HEK293 (cell line): ENCODE measurements around the gene KIF23.

Experiments used
- CTCF ChIA-PET: fragments of 350-600 bp; formaldehyde crosslinking; extraction: SDS; loops from one replicate; lab custom pipeline; 2021; ENCODE audit warnings: antibody characterized with exemption; lab: Yijun Ruan, JAX
- POLR2A ChIA-PET: fragments of 300-600 bp; formaldehyde crosslinking; extraction: SDS; loops from one replicate; lab custom pipeline; 2020; ENCODE audit warnings: antibody characterized with exemption, inconsistent platforms; lab: Yijun Ruan, JAX
- H3K27ac ChIP-seq: fragments of 200-500 bp; sonication (Bioruptor generic); 2 replicates; pipeline ENCODE4 v1.5.1; 2014; ENCODE audit warnings: low read depth, low read length, control low read depth, inconsistent platforms; ENCODE audit errors: extremely low read depth
- H3K36me3 ChIP-seq, 2 experiments: fragments of 200-500 bp in 1 of 2; sonication (Bioruptor generic) in 1 of 2; 1 replicate in 1 of 2; 2 replicates in 1 of 2; pipeline ENCODE4 v1.5.1; 2014 to 2017; ENCODE audit warnings: inconsistent platforms in 2 of 2, low read length in 2 of 2; ENCODE audit not compliant: control insufficient read depth in 2 of 2, insufficient read depth in 1 of 2
- H3K4me1 ChIP-seq: fragments of 200-500 bp; sonication (Bioruptor generic); 2 replicates; pipeline ENCODE4 v1.5.1; 2014; ENCODE audit warnings: mild to moderate bottlenecking, low read length, inconsistent platforms; ENCODE audit not compliant: control insufficient read depth, insufficient read depth
- H3K4me3 ChIP-seq: 2 replicates; pipeline ENCODE4 v1.5.1; 2011; ENCODE audit warnings: low read depth, mild to moderate bottlenecking, control low read depth, low read length, moderate library complexity
- H3K9me3 ChIP-seq: fragments of 200-500 bp; sonication (Bioruptor generic); 2 replicates; pipeline ENCODE4 v1.5.1; 2014; ENCODE audit warnings: low read depth, low read length, inconsistent platforms; ENCODE audit not compliant: control insufficient read depth, insufficient read depth
- YY2 ChIP-seq: fragments of 450-650 bp; formaldehyde crosslinking; IDR thresholded peaks from 2 replicates; pipeline ENCODE4 v1.5.1; 2016; ENCODE audit warnings: missing biosample characterization, missing genetic modification characterization
- ZBTB17 ChIP-seq: fragments of 450-650 bp; formaldehyde crosslinking; IDR thresholded peaks from 2 replicates; pipeline ENCODE4 v1.5.1; 2016; ENCODE audit warnings: missing biosample characterization, missing genetic modification characterization
- ZNF121 ChIP-seq: fragments of 450-650 bp; formaldehyde crosslinking; IDR thresholded peaks from 2 replicates; pipeline ENCODE4 v1.5.1; 2016; ENCODE audit warnings: missing biosample characterization, missing genetic modification characterization
- ZNF221 ChIP-seq: fragments of 450-650 bp; formaldehyde crosslinking; IDR thresholded peaks from 2 replicates; pipeline ENCODE4 v1.5.1; 2017; ENCODE audit warnings: missing biosample characterization, missing genetic modification characterization, borderline replicate concordance
- ZNF23 ChIP-seq: fragments of 450-650 bp; formaldehyde crosslinking; IDR thresholded peaks from 2 replicates; pipeline ENCODE4 v1.5.1; 2016; ENCODE audit warnings: missing biosample characterization, missing genetic modification characterization, borderline replicate concordance
- ZNF24 ChIP-seq: fragments of 450-650 bp; formaldehyde crosslinking; IDR thresholded peaks from 2 replicates; pipeline ENCODE4 v1.5.1; 2016; ENCODE audit warnings: missing biosample characterization, missing genetic modification characterization
- ZNF302 ChIP-seq: fragments of 450-650 bp; formaldehyde crosslinking; IDR thresholded peaks from 2 replicates; pipeline ENCODE4 v1.5.1; 2016; ENCODE audit warnings: missing biosample characterization, missing genetic modification characterization, low read depth
- ZNF324 ChIP-seq: fragments of 450-650 bp; formaldehyde crosslinking; IDR thresholded peaks from 2 replicates; pipeline ENCODE4 v1.5.1; 2016; ENCODE audit warnings: missing biosample characterization, missing genetic modification characterization
- ZNF341 ChIP-seq: fragments of 450-650 bp; formaldehyde crosslinking; IDR thresholded peaks from 2 replicates; pipeline ENCODE4; 2016; ENCODE audit warnings: low read depth, missing biosample characterization, missing genetic modification characterization
- ZNF48 ChIP-seq: fragments of 450-650 bp; formaldehyde crosslinking; IDR thresholded peaks from 2 replicates; pipeline ENCODE4 v1.5.1; 2016; ENCODE audit warnings: missing biosample characterization, missing genetic modification characterization
- ZNF558 ChIP-seq: fragments of 450-650 bp; formaldehyde crosslinking; IDR thresholded peaks from 2 replicates; pipeline ENCODE4 v1.5.1; 2016; ENCODE audit warnings: missing biosample characterization, missing genetic modification characterization
- ZNF654 ChIP-seq: fragments of 450-650 bp; formaldehyde crosslinking; IDR thresholded peaks from 2 replicates; pipeline ENCODE4 v1.5.1; 2016; ENCODE audit warnings: low read depth, missing biosample characterization, missing genetic modification characterization
- ZNF664 ChIP-seq: fragments of 450-650 bp; formaldehyde crosslinking; IDR thresholded peaks from 2 replicates; pipeline ENCODE4 v1.5.1; 2016; ENCODE audit warnings: missing biosample characterization, missing genetic modification characterization
- ZNF701 ChIP-seq: fragments of 450-650 bp; formaldehyde crosslinking; IDR thresholded peaks from 2 replicates; pipeline ENCODE4 v1.5.1; 2016; ENCODE audit warnings: missing biosample characterization, missing genetic modification characterization
- ZNF768 ChIP-seq: fragments of 450-650 bp; formaldehyde crosslinking; IDR thresholded peaks from 2 replicates; pipeline ENCODE4 v1.5.1; 2018; ENCODE audit warnings: missing biosample characterization, mild to moderate bottlenecking, missing genetic modification characterization
- ZNF791 ChIP-seq: fragments of 450-650 bp; formaldehyde crosslinking; IDR thresholded peaks from 2 replicates; pipeline ENCODE4 v1.5.1; 2016; ENCODE audit warnings: missing biosample characterization, missing genetic modification characterization
- ZSCAN30 ChIP-seq: fragments of 450-650 bp; IDR thresholded peaks from 2 replicates; pipeline ENCODE4 v1.5.1; 2018; ENCODE audit warnings: missing biosample characterization, mild to moderate bottlenecking, missing genetic modification characterization, moderate library complexity
- TF ChIP-seq, protein P1 (sequence below): fragments of 450-650 bp; formaldehyde crosslinking; IDR thresholded peaks from 2 replicates; pipeline ENCODE4 v1.5.1; 2016; ENCODE audit warnings: missing biosample characterization, missing genetic modification characterization
- TF ChIP-seq, protein P2 (sequence below): fragments of 450-650 bp; formaldehyde crosslinking; IDR thresholded peaks from 2 replicates; pipeline ENCODE4 v1.5.1; 2016; ENCODE audit warnings: missing biosample characterization, missing genetic modification characterization, borderline replicate concordance
- TF ChIP-seq, protein P3 (sequence below): fragments of 450-650 bp; formaldehyde crosslinking; IDR thresholded peaks from 2 replicates; pipeline ENCODE4 v1.5.1; 2016; ENCODE audit warnings: missing biosample characterization, missing genetic modification characterization
- TF ChIP-seq, protein P4 (sequence below): fragments of 450-650 bp; IDR thresholded peaks from 2 replicates; pipeline ENCODE4 v1.5.1; 2018; ENCODE audit warnings: missing biosample characterization, mild to moderate bottlenecking, missing genetic modification characterization
- TF ChIP-seq, protein P5 (sequence below): fragments of 450-650 bp; formaldehyde crosslinking; IDR thresholded peaks from 2 replicates; pipeline ENCODE4 v1.5.1; 2016; ENCODE audit warnings: missing biosample characterization, missing genetic modification characterization

KIF23 gene

DNA sequence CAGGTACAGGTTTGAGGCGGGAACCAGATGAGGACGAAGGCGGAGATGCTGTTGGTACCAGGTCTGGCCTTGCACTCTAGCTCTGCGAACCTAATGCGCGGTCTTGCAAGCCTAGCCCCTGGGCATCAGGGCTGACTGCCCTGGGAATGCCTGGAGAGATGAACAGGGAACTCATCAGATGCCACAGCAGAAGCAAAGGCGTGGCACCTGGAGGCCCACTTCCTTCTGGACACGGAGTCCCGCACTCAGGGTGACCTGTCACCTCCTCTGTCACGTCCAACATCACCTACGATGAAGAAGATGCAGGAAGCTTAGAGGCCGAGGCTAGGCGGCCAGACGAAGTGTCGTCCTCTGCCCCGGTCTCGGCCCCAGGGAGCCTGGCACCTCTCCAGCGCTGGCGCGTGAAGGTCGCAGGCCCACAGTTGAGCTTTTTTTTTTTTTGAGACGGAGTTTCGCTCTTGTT is 47.9 kb downstream of the KIF23 start:
- no peak for TF ChIP-seq ZNF664 (tag by site-specific recombination)
- TF ChIP-seq ZNF48 (tag by site-specific recombination): no peak
- 0 out of 2 replicates have a peak, but pooled peaks have one; percentile 35 for TF ChIP-seq ZNF121 (tag by site-specific recombination)
- TF ChIP-seq YY2 (tag by site-specific recombination): 0 out of 2 replicates have a peak, but pooled peaks have one; percentile 12
- TF ChIP-seq ZNF768 (tag by site-specific recombination): no peak
- TF ChIP-seq, all 188 proteins: peak for 2
- peaks cover 5% of the 10 kb centered on the region; the same call in 1 of the 2 replicates for H3K4me1 ChIP-seq
- H3K27ac ChIP-seq: no peak overlapping the region
- H3K9me3 ChIP-seq: no peaks in the 10 kb centered on the region
- H3K36me3 ChIP-seq: peaks cover 0 to 8% of the 10 kb centered on the region in 2 experiments; a peak in 1 of 3 replicates
- no peak overlapping the region for H3K4me3 ChIP-seq
- POLR2A ChIA-PET: interaction anchor here (0.5 to 3.5 kb wide), 12 partner anchors 9 to 1260 kb away, joined by 3 to 107 read pairs (median 4); partner anchors contain the start of genes GLCE, KIF23 and RPLP1
- CTCF ChIA-PET: interaction anchor here (0.5 to 2.0 kb wide), 21 partner anchors 8 to 1876 kb away, joined by 3 to 29 read pairs (median 3); partner anchors contain the start of genes NOX5 and RPLP1

DNA sequence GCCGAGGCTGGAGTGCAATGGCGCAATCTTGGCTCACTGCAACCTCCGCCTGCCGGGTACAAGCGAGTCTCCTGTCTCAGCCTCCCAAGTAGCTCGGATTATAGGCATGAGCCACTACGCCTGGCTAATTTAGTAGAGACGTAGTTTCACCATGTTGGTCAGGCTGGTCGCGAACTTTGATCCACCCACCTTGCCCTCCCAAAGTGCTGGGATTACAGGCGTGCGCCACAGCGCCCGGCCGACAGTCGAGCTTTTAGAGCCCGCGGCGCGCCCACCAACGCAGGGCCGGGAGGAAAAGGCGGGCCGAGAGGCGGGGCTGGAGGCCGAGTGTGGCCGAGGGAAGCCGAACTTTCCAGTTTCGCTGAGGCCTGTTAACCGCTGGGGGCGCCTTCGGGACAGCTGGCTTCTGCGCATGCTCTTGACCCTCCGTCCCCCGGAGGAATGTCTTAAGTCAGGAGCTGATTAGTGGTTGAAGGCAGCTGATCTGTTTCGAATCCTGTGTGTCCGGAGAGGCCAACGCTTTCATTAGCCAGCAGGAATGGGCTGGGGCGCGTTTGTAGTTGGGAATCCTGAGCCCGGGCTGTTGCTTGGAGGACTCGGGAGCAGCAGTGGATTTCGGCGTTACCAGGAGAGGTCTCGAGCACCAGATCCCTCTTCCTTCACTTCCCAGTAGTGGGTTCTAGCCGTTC is 48.5 kb downstream of the KIF23 start:
- POLR2A ChIA-PET: interaction anchor here (0.5 to 3.5 kb wide), 14 partner anchors 10 to 1260 kb away, joined by 3 to 107 read pairs (median 4); partner anchors contain the start of genes GLCE, KIF23 and RPLP1
- Histone ChIP-seq H3K4me1 (peaks cover 8% of the 10 kb centered on the region; the same call in 1 of the 2 replicates), H3K9me3 (no peaks in the 10 kb centered on the region), H3K36me3 (peaks cover 0 to 4% of the 10 kb centered on the region in 2 experiments; a peak in 1 of 3 replicates), H3K27ac (peak overlapping the region; percentile 42), H3K4me3 (peak overlapping the region; percentile 34)
- CTCF ChIA-PET: interaction anchor here (0.5 to 2.0 kb wide), 30 partner anchors 9 to 1876 kb away, joined by 3 to 29 read pairs (median 3); partner anchors contain the start of genes NOX5 and RPLP1
- TF ChIP-seq ZNF23 (no peak), ZBTB17 (tag by site-specific recombination) (peak; percentile 86), ZNF221 (no peak), ZNF558 (tag by site-specific recombination) (no peak), ZNF701 (tag by site-specific recombination) (no peak), ZSCAN30 (no peak; the same call in 1 of the 2 replicates), ZNF341 (peak; percentile 65), ZNF654 (tag by site-specific recombination) (no peak), ZNF24 (0 out of 2 replicates have a peak, but pooled peaks have one; percentile 49), ZNF302 (tag by site-specific recombination) (no peak), ZNF324 (tag by site-specific recombination) (peak; percentile 13; the same call in 1 of the 2 replicates), ZNF791 (tag by site-specific recombination) (no peak)
- TF ChIP-seq, protein P1, sequence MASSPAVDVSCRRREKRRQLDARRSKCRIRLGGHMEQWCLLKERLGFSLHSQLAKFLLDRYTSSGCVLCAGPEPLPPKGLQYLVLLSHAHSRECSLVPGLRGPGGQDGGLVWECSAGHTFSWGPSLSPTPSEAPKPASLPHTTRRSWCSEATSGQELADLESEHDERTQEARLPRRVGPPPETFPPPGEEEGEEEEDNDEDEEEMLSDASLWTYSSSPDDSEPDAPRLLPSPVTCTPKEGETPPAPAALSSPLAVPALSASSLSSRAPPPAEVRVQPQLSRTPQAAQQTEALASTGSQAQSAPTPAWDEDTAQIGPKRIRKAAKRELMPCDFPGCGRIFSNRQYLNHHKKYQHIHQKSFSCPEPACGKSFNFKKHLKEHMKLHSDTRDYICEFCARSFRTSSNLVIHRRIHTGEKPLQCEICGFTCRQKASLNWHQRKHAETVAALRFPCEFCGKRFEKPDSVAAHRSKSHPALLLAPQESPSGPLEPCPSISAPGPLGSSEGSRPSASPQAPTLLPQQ (tag by site-specific recombination): peak; percentile 76
- TF ChIP-seq, protein P2, sequence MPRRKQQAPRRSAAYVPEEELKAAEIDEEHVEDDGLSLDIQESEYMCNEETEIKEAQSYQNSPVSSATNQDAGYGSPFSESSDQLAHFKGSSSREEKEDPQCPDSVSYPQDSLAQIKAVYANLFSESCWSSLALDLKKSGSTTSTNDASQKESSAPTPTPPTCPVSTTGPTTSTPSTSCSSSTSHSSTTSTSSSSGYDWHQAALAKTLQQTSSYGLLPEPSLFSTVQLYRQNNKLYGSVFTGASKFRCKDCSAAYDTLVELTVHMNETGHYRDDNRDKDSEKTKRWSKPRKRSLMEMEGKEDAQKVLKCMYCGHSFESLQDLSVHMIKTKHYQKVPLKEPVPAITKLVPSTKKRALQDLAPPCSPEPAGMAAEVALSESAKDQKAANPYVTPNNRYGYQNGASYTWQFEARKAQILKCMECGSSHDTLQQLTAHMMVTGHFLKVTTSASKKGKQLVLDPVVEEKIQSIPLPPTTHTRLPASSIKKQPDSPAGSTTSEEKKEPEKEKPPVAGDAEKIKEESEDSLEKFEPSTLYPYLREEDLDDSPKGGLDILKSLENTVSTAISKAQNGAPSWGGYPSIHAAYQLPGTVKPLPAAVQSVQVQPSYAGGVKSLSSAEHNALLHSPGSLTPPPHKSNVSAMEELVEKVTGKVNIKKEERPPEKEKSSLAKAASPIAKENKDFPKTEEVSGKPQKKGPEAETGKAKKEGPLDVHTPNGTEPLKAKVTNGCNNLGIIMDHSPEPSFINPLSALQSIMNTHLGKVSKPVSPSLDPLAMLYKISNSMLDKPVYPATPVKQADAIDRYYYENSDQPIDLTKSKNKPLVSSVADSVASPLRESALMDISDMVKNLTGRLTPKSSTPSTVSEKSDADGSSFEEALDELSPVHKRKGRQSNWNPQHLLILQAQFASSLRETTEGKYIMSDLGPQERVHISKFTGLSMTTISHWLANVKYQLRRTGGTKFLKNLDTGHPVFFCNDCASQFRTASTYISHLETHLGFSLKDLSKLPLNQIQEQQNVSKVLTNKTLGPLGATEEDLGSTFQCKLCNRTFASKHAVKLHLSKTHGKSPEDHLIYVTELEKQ (tag by site-specific recombination): peak; percentile 17; the same call in 1 of the 2 replicates
- TF ChIP-seq, protein P3, sequence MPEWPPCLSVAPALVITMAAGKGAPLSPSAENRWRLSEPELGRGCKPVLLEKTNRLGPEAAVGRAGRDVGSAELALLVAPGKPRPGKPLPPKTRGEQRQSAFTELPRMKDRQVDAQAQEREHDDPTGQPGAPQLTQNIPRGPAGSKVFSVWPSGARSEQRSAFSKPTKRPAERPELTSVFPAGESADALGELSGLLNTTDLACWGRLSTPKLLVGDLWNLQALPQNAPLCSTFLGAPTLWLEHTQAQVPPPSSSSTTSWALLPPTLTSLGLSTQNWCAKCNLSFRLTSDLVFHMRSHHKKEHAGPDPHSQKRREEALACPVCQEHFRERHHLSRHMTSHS (tag by site-specific recombination): no peak
- TF ChIP-seq, protein P4, sequence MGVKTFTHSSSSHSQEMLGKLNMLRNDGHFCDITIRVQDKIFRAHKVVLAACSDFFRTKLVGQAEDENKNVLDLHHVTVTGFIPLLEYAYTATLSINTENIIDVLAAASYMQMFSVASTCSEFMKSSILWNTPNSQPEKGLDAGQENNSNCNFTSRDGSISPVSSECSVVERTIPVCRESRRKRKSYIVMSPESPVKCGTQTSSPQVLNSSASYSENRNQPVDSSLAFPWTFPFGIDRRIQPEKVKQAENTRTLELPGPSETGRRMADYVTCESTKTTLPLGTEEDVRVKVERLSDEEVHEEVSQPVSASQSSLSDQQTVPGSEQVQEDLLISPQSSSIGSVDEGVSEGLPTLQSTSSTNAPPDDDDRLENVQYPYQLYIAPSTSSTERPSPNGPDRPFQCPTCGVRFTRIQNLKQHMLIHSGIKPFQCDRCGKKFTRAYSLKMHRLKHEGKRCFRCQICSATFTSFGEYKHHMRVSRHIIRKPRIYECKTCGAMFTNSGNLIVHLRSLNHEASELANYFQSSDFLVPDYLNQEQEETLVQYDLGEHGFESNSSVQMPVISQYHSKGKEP (tag by site-specific recombination): no peak
- TF ChIP-seq, protein P5, sequence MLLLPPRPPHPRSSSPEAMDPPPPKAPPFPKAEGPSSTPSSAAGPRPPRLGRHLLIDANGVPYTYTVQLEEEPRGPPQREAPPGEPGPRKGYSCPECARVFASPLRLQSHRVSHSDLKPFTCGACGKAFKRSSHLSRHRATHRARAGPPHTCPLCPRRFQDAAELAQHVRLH: peak; percentile 68; the same call in 1 of the 2 replicates
